Measurements from ENCODE around the gene RAD21L1.

RAD21L1 gene

DNA sequence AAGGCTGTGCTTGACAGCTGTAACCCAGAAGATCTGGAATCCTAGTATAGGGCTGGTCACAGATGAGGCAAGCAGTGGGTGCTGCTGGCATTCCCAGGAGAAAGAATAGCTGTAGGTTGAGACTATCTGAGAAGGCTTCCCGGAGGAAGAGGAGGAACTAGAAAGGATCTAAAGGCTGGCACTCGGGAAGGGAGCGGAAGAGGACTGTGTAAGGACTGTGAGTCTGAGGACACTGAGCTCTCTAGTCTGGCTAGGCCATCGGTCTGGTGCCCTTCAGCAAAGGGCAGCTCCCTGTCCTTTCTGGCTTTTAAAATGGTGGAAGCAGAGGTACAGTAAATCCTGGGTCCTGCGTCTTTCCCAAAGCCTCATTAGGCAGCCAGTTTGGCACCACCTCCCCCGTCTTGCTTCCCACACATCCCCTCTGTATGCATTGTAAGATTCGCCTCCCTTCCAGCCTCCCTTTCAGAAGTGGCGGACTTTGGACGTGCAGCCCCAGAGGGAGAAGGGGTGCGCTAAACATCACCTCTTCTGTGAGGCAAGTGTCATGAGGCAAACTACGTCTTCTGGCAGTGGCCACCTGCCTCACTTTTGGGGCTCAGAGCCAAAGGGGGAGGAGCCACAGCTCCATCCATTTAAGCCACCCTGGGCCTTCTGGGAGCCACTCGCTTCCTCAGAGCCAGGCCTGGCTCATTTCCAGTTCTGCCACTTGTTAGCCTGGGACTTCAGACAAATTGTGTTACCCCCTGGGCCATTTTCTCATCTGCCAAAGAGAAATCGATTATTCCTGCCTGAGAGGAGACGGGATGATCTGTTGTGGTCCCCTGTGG, 48.9 kb downstream of the RAD21L1 start:
- in situ Hi-C loops (cut with HindIII; ENCODE audit: low sequenced_read_pairs) = no loop called here
- H3K4me3 ChIP-seq (ENCODE audit: low read depth, low read length) = no peak overlapping the region
- TF ChIP-seq, protein P1, sequence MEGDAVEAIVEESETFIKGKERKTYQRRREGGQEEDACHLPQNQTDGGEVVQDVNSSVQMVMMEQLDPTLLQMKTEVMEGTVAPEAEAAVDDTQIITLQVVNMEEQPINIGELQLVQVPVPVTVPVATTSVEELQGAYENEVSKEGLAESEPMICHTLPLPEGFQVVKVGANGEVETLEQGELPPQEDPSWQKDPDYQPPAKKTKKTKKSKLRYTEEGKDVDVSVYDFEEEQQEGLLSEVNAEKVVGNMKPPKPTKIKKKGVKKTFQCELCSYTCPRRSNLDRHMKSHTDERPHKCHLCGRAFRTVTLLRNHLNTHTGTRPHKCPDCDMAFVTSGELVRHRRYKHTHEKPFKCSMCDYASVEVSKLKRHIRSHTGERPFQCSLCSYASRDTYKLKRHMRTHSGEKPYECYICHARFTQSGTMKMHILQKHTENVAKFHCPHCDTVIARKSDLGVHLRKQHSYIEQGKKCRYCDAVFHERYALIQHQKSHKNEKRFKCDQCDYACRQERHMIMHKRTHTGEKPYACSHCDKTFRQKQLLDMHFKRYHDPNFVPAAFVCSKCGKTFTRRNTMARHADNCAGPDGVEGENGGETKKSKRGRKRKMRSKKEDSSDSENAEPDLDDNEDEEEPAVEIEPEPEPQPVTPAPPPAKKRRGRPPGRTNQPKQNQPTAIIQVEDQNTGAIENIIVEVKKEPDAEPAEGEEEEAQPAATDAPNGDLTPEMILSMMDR (IDR thresholded peaks at IDR 0.05; ENCODE audit: low read depth, low read length) = no peak
- DNase-seq (ENCODE audit: low read depth, low spot score) = no peak

- TF ChIP-seq, protein P1 (IDR thresholded peaks at IDR 0.05; ENCODE audit: low read depth, low read length) = no peak
- in situ Hi-C loops (cut with HindIII; ENCODE audit: low sequenced_read_pairs) = no loop called here
- H3K4me3 ChIP-seq (ENCODE audit: low read depth, low read length) = no peak overlapping the region
- no peak for DNase-seq (ENCODE audit: low read depth, low spot score)
Measured at GRCh38 chr20:1275919-1276318, 50.1 kb downstream of the RAD21L1 start.

DNA sequence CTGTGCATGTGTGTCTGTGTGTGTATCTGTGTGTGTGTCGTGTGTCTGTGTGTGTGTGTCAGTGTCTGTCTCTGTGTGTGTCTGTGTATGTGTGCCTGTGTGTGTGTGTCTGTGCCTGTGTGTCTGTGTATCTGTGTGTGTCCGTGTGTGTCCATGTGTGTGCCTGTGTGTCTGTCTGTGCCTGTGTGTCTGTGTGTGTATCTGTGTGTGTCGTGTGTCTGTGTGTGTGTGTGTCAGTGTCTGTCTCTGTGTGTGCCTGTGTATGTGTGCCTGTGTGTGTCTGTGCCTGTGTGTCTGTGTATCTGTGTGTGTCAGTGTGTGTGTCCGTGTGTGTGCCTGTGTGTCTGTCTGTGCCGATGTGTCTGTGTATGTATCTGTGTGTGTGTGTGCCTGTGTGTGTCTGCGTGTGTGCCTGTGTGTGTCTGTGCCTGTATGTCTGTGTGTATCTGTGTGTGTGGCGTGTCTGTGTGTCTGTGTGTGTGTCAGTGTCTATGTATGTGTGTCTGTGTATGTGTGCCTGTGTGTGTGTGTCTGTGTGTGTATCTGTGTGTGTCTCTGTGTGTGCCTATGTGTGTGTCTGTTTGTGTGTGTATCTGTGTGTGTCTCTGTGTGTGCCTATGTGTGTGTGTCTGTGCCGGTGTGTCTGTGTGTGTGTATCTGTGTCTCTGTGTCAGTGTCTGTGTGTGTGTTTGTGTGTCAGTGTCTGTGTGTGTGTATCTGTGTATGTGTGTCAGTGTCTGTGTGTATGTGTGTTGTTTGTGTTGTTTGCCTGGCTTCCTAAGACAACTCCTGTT, 51.9 kb downstream of the RAD21L1 start:
- in situ Hi-C loops (cut with HindIII; ENCODE audit: low sequenced_read_pairs) = no loop called here
- TF ChIP-seq, protein P1 (IDR thresholded peaks at IDR 0.05; ENCODE audit: low read depth, low read length) = no peak
- no peak for DNase-seq (ENCODE audit: low read depth, low spot score)
- H3K4me3 ChIP-seq (ENCODE audit: low read depth, low read length) = no peak overlapping the region

DNA sequence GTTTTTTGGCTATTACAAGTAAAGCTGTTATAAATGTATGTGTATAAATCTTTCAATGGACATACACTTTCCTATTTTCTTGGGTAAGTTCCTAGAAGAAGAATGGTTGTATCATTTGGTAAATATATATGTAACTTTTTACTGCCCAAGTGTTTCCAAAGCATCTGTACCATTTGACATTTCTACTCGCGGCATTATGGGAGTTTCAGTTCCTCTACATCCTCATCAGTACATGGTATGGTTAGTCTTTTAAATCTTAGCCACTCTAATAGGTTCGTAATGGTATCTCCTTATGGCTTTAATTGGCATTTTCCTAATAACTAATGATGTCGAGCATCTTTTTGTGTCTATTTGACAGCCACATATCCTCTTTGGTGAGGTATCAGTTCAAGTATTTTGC, 53.1 kb downstream of the RAD21L1 start:
- H3K4me3 ChIP-seq (ENCODE audit: low read depth, low read length) = no peak overlapping the region
- no peak for DNase-seq (ENCODE audit: low read depth, low spot score)
- in situ Hi-C loops (cut with HindIII; ENCODE audit: low sequenced_read_pairs) = no loop called here
- TF ChIP-seq, protein P1 (IDR thresholded peaks at IDR 0.05; ENCODE audit: low read depth, low read length) = no peak

GRCh38 chr20:1280195-1281102, 54.6 kb downstream of the RAD21L1 start:
- no peak for DNase-seq (ENCODE audit: low read depth, low spot score)
- in situ Hi-C loops (cut with HindIII; ENCODE audit: low sequenced_read_pairs) = no loop called here
- no peak overlapping the region for H3K4me3 ChIP-seq (ENCODE audit: low read depth, low read length)

More at GRCh38 chr20:1280195-1281102, 54.6 kb downstream of the RAD21L1 start:
- TF ChIP-seq, protein P1 (IDR thresholded peaks at IDR 0.05; ENCODE audit: low read depth, low read length) = no peak
